ENCODE measurements around the gene SAXO1.
"Not testable (repeated sequence)": the region's sequence is repeated elsewhere in the genome, so short reads cannot be mapped to it uniquely, and the experiment has no call there.

SAXO1 gene, protein sequence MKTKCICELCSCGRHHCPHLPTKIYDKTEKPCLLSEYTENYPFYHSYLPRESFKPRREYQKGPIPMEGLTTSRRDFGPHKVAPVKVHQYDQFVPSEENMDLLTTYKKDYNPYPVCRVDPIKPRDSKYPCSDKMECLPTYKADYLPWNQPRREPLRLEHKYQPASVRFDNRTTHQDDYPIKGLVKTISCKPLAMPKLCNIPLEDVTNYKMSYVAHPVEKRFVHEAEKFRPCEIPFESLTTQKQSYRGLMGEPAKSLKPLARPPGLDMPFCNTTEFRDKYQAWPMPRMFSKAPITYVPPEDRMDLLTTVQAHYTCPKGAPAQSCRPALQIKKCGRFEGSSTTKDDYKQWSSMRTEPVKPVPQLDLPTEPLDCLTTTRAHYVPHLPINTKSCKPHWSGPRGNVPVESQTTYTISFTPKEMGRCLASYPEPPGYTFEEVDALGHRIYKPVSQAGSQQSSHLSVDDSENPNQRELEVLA

DNA sequence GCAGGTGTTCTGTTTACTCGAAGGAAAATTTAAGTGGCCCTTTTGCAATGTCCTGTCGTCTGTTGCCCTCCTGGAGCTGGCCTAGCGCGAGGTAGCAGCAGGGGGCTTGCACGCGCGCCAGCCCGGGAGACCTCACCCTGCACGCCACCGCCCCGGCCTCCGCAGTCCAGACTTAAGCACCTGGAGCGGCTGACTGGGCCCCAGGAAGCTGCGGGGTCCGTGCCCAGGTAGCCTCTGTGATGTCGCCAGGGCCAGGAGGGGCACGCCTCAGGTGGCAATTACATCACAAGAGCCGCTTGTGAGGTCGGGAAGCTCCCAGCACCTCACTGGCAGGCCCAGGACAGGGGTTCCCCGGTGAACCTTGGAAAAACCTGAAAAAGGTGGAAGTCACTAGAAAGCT, at the start of gene SAXO1:
TSS of gene SAXO1 (minus strand) at position 195 of the 400 bp plus-strand sequence. CDS start 301 bp downstream, outside the sequence.
- DNase-seq (ENCODE audit: low spot score) (no peak), FAIRE-seq (no peak)

DNA sequence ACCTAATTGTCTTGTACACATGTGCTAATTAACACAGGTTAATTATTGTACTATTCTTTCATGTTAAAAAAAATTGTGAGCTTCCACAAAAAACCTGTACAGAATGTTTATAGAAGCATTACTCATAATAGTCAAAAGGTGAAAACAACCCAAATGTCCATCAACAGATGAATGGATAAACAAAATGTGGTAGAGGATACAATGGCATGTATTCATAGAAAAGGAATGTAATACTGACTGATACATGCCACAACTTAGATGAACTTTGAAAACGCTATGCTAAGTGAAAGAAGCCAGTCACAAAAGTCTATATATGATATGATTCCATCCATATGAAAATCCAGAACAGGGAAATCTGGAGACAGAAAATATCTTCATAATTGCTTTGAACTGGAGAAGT, 41.8 kb upstream of the SAXO1 start:
- FAIRE-seq = no peak
- DNase-seq (ENCODE audit: low spot score) = no peak

DNA sequence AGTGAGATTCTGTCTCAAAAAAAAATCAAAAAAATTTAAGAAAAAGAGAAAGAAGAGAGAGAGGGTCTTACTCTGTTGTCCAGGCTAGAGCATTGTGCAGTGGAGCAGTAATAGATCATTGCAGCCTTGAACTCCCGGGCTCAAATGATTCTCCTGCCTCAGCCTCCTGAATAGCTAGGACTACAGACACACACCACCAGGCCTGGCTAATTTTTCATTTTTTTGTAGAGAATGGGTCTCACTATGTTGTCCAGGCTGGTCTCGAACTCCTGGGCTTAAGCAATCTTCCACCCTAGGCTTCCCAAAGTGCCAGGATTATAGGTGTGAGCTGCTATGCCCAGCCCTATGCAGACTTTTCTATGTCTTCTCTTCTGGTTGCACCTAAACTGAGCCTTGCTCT, 41.2 kb upstream of the SAXO1 start:
- no peak for DNase-seq (ENCODE audit: low spot score)
- FAIRE-seq = no peak

DNA sequence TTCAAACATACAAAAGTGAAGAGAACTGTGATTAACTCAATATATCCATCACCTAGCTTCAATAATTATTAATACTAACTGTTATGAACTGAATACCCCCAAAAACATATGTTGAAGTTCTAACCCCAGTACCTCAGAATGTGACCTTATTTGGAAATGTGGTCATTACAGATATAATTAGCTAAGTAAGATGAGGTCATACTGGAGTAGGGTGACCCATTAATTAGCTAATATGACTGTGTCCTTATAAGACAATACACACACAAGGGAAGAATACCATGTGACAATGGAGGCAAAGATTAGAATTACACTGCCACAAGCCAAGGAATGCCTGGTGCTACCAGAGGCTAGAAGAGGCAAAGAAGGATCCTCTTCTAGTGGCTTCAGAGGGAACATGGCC, 24.0 kb upstream of the SAXO1 start:
- no peak for FAIRE-seq
- no peak for DNase-seq (ENCODE audit: low spot score)

DNA sequence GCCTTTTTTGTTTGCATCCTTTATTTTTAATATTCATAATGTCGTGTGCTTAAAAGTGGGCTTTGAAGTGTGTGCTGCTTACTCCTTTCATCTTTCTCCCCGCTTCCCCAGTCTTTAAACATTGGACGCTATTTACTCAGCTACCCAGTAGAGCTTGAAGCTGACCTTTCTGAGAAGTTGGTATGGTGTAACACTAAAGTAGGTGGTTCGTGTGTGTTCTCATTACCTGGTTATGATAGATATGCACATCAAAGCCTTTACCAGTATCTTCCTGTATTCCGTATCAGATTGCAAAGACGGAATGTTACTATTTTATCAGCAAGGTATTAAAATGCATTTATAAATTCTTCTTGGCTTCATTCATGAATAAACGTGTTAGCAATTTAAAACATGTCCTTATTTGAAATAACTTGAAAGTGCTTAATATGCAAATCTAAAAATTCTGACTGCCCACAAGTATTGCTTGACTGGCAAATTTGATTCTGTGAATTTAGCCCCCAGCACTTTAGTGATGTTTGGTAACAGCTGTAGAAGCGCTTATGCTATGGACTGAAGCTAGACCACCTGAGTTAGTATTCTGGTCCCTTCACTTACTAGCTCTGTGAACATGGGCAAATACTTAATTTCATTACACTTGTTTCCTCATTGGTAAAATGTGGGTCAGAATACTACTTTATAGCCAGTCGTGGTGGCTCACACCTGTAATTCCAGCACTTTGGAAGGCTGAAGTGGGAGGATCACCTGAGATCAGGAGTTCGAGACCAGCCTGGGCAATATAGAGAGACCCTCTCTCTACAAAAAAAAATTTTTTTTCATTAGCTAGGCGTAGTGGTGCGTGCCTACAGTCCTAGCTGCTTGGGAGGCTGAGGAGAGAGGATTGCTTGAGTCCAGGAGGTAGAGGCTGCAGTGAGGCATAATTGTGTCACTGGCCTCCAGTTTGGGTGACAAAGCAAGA, 17.9 kb upstream of the SAXO1 start:
- no peak for FAIRE-seq
- DNase-seq (ENCODE audit: low spot score) = no peak

DNA sequence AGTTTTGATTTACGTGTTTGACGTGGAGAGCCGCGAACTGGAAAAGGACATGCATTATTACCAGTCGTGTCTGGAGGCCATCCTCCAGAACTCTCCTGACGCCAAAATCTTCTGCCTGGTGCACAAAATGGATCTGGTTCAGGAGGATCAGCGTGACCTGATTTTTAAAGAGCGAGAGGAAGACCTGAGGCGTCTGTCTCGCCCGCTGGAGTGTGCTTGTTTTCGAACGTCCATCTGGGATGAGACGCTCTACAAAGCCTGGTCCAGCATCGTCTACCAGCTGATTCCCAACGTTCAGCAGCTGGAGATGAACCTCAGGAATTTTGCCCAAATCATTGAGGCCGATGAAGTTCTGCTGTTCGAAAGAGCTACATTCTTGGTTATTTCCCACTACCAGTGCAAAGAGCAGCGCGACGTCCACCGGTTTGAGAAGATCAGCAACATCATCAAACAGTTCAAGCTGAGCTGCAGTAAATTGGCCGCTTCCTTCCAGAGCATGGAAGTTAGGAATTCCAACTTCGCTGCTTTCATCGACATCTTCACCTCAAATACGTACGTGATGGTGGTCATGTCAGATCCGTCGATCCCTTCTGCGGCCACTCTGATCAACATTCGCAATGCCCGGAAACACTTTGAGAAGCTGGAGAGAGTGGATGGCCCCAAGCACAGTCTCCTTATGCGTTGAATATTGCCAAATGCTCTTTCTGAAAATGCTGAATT, 17.1 kb upstream of the SAXO1 start:
- DNase-seq (ENCODE audit: low spot score) (no peak), FAIRE-seq (no peak)

DNA sequence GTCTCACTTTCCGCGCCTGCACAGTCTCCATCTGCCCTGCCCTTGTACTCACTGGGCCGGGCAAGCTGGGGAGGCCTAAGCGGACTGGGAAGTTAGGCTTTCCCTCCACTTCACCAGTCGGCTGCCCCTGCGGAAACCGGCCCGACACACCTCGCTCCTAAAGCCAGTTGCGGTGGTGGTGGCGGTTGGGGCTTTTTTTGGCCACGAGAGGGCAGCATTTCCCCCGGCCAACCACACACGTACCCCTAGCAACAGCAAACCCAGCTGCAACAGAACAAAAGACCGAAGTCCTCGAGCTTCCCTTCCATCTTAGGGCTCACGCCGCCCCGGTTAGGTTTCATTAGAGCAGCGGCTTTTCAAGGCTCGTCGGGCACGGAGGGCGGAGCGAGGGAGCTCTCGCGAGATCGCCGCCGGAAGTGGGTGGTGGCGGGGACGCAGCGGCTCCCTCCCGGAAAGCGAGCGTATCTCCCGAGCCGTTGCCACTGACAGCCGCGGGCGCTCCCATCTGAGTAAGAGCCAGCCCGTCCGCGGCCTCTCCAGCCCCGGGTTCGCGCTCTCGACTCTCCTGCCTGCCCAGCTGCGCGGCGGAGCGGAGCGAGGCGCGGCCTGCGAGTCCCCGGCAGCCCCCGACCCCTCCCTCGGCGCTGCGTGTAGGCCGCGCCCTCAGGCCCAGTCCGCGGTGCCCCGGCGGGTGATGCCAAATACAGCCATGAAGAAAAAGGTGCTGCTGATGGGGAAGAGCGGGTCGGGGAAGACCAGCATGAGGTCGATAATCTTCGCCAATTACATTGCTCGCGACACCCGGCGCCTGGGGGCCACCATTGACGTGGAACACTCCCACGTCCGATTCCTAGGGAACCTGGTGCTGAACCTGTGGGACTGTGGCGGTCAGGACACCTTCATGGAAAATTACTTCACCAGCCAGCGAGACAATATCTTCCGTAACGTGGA, 16.2 kb upstream of the SAXO1 start, which contains the start of gene RRAGA:
TSS of gene RRAGA (plus strand) at position 462 of the 951 bp plus-strand sequence. CDS start at position 695, 233 bp downstream.
- DNase-seq (ENCODE audit: low spot score) = peak; percentile 91
- no peak for FAIRE-seq

DNA sequence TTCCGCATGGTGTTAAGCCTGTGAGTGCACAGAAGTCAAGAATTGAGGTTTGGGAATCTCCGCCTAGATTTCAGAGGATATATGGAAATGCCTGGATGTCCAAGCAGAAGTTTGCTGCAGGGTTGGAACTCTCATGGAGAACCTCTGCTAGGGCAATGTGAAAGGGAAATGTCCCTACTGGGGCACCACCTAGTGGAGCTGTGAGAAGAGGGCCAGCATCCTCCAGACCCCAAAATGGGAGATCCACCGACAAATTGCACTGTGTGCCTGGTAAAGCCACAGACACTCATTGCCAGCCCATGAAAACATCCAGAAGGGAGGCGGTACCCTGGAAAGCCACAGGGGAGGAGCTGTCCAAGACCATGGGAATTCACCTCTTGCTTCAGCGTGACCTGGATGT, 3.6 kb upstream of the SAXO1 start:
- DNase-seq (ENCODE audit: low spot score) (no peak), FAIRE-seq (no peak)

DNA sequence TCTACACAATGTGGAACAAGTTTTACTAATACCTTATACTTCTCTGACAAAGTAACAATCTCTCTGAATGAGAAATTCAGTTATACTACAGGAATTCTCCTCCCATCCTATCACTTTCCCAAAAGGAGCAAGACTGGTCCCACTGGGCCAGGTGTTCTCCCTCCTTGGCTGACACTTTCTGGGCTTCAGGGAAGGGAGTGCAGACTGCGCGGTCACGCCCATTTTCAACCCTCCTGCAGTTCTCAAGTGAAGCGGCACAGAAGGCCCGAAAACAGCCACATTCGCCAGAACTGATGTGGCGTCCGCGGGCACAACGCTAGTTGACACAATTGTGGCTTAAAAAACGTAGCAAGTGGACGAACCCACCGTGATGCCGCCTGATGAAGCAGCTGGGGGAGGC, 603 bp downstream of the SAXO1 start:
- DNase-seq (ENCODE audit: low spot score) = no peak
- no peak for FAIRE-seq

DNA sequence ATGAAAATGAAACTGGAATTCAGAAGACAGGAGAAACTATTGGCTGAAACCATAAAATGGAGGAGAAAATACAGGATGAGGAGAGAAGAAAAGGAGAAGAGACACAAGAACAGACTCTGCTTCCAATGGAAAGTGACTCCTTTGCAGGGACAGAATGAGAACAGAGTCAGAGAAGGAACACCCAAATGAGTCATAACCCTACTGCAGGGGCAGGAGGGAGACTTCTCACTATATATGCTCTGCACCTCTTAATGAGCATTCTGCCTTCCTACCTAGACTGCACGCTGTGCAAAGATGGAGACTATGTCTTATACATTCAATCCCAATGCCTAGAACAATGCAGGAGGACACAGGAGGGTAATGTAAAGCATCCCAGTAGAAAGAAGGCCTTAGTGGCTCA, 2.1 kb downstream of the SAXO1 start:
- no peak for FAIRE-seq
- DNase-seq (ENCODE audit: low spot score) = no peak

DNA sequence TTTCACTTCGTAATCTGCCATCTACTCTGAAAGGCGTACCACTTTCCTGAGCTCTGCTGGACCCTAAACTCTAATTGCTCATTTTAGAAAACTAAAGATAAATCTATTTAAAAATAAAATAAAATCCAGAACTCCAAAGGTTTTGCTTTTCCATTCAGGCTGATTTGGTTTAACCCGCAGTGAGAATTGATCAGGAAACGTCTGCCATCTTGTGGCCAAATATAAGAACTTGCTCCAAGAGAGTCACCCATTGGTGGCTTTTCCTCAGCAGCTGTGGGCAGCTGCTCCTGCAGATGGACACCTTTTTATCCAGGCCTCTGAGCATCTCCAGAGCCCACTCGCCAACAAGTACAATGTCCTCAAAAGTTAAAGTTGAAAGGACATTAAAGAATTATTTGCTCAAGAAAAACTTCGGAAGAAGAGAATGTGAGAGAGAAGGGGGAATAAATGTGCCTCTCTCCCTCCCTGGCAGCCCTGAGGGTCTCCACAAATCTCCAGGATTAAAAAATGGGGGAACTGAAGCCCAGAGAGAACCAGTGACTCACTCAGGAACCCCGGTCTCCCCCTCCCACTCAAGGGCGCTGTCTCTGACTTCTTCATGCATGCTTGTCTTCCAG, 4.1 kb downstream of the SAXO1 start:
- FAIRE-seq (no peak), DNase-seq (ENCODE audit: low spot score) (peak; percentile 63)

DNA sequence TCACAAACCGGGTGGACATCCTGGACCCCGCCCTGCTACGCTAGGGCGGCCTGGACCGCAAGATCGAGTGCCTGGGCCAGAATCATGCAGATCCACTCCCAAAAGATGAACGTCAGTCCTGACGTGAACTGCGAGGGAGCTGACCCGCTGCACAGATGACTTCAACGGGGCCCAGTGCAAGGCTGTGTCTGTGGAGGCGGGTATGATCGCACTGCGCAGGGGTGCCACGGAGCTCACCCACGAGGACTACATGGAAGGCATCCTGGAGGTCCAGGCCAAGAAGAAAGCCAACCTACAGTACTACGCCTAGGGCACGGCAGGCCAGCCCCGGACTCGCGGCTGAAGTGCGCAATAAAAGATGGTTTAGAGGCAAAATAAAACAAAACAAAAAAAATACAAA, 5.2 kb downstream of the SAXO1 start:
- FAIRE-seq (no peak), DNase-seq (ENCODE audit: low spot score) (no peak)

DNA sequence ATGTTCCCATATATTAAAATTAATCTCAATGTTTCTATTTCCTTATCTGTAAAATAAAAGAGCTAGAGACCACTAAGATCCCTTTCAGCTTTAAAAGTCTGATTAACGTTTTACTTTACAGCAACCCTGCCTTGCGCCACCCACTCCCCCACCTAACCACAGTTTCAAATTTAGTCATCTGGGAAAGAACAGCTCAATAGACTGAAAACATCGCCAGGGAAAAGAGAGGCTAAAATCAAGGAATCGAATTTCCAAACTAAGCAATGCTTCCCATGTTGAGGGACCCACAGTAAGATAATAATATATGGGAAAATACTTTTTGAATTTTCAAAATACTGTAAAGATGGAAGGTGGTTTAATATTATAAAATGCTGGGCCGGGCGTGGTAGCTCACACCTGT, 6.6 kb downstream of the SAXO1 start:
- FAIRE-seq (no peak), DNase-seq (ENCODE audit: low spot score) (no peak)

DNA sequence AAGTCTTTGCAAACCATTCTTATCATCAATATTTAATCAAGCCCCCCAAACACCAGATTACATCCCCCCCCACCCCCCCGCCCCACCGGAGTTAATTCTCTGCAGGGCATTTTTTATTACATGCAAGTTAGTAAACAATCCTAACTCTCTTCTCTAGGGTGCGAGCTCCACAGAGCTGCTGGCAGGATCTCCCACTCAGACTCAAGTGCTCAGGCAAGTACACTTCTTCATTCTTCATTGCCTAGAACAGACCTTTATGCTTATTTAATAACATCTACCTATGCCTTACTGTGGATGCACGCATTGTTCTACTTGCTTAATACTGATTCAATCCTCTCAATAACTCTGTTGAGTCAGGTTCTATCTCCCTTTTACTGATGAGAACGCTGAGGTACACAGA, 9.9 kb downstream of the SAXO1 start:
- FAIRE-seq (no peak), DNase-seq (ENCODE audit: low spot score) (no peak)

DNA sequence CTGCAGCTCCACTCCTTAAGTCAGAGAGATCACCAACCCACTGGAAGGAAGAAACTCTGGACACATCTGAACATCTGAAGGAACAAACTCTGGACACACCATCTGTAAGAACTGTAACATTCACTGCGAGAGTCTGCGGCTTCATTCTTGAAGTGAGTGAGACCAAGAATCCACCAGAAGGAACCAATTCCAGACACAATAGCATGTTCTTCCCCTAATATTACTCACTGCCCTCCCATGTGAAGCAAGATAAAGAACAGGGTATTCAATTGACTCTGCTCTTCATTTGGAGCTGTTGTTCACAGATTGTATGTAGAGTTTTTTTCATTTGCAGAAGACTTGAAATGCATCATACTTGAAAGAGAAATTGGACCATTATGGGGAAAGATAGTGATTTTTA, 10.8 kb downstream of the SAXO1 start:
- FAIRE-seq (no peak), DNase-seq (ENCODE audit: low spot score) (no peak)

DNA sequence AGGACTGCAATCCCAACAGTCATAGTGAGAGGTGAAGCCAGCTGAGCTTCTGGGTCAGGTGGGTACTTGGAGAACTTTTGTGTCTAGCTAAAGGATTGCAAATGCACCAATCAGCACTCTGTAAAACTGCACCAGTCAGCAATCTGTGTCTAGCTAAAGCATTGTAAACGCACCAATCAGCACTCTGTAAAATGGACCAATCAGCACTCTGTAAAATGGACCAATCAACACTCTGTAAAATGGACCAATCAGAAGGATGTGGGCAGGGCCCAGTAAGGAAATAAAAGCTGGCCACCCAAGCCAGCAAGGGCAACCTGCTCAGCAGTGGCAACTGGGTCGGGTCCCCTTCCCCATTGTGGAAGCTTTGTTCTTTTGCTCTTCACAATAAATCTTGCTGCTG, 11.4 kb downstream of the SAXO1 start:
- FAIRE-seq; DNase-seq (ENCODE audit: low spot score): not testable (repeated sequence)

DNA sequence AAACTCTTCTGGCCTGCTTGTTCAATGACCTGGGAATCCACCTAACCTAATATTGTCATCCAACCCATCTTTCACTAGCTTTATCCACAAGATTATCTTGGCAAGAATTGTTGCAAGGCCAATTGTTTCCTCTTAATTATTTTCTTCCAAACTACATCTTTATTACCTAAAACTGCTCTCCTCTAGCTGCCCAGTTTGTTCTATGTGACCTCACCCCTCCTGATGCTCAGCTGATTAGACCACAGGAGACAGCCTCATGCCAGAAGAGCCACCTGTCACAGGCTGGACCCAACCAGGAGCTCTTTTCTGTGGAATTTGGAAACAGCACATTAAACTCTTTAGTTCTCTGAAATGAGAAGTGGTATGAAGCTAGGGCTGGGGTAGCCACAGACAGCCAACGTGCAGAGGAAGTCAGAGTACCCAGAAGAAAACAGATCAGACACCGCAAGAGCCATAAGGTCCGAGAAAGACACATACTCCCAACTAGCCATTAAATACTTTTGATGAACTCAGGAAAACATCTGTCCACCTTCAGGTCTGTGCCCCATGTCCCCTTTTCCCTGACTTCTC, 12.0 kb downstream of the SAXO1 start:
- DNase-seq (ENCODE audit: low spot score) = no peak
- FAIRE-seq = no peak

DNA sequence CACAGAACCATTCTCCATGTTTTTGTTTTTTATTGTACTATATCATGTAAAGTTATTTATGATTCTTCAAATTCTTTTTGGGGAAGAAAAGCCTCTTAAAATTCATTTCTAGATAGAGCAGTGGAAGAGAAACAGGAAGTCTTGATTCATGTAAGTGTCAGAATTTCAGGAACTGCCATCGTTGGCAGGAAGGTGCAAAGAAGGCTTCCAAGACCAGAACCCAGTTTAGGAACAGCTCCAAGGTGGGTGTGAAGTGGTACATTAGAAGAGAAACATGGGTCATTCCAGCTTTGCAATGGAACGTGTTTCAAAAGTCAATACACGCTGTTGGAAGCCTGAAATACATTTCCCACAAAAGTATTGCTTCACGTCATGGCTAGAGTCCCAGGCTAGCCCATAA, 14.8 kb downstream of the SAXO1 start:
- no peak for FAIRE-seq
- no peak for DNase-seq (ENCODE audit: low spot score)

DNA sequence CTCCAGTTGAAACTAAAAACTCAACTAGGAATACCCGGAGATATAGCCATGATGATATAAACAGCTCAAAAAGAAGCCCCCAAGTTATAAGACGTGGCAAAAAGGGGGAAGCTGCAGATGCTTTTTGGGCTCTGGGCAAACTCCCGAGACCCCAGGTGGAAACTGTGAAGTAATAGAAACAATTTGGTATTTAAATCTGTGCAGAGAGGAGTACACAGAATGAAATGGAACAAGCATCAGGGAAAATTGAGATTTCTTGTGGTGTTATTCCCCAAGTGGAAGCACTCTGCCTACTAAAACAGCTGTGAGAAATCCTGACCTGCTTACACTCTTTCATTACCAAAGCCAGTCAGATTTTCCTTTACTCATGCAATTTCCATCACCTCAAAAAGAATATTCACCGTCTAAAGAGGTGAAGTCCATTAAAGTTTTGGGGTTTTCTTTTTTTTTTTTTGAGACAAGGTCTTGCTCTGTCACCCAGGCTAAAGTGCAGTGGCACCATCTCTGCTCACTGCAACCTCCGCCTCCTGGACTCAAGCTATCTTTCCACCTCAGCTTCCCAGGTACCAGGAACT, 23.5 kb downstream of the SAXO1 start:
- DNase-seq (ENCODE audit: low spot score) = no peak
- FAIRE-seq = no peak
